Kidney (tissue), 14 donors: ENCODE results near the gene NTF3. TPM values are rescaled to one million over a fixed set of nuclear protein-coding genes. Genes with fewer than 3 reads are reported as not detected.

Experiments
- DNase-seq, 5 donors: peaks; one replicate each; pipeline ENCODE4 v3.0.0-alpha.2; 2013 to 2020
- FAIRE-seq: peaks from 2 replicates; lab custom pipeline; 2012; peaks lifted over from hg19 to GRCh38; lab: Jason Lieb, UNC
- H3K27ac ChIP-seq, 2 donors: one replicate each; pipeline ENCODE4 v1.7.0; 2013; ENCODE audit warnings: low read depth in 2 of 2, low read length in 2 of 2, inconsistent platforms in 1 of 2
- H3K27me3 ChIP-seq: one replicate; pipeline ENCODE4 v1.7.1; 2013; ENCODE audit warnings: low read length, inconsistent platforms; ENCODE audit not compliant: control insufficient read depth, insufficient read depth
- H3K36me3 ChIP-seq, 3 donors: one replicate each; pipeline versions ENCODE4 v1.7.0 to v1.7.1; 2013; ENCODE audit warnings: low read length in 3 of 3, control low read depth in 1 of 3, inconsistent platforms in 1 of 3; ENCODE audit not compliant: insufficient read depth in 3 of 3, control insufficient read depth in 2 of 3
- H3K4me1 ChIP-seq, 3 donors: one replicate each; pipeline versions ENCODE4 v1.7.0 to v1.7.1; 2013; ENCODE audit warnings: low read length in 3 of 3, inconsistent platforms in 1 of 3, low read depth in 1 of 3; ENCODE audit not compliant: control insufficient read depth in 2 of 3, insufficient read depth in 2 of 3
- H3K4me3 ChIP-seq, 3 donors: one replicate each; pipeline versions ENCODE4 v1.7.0 to v1.8.1; 2013; ENCODE audit warnings: low read length in 3 of 3, control low read depth in 1 of 3, inconsistent platforms in 1 of 3
- H3K9ac ChIP-seq, 3 donors: one replicate each; pipeline versions ENCODE4 v1.7.0 to v1.7.1; 2013; ENCODE audit warnings: low read length in 3 of 3, control low read depth in 1 of 3, inconsistent platforms in 1 of 3
- H3K9me3 ChIP-seq, 3 donors: one replicate each; pipeline versions ENCODE4 v1.7.0 to v1.7.1; 2013; ENCODE audit warnings: low read length in 3 of 3, control low read depth in 1 of 3, inconsistent platforms in 1 of 3; ENCODE audit not compliant: control insufficient read depth in 2 of 3, insufficient read depth in 1 of 3
- intact Hi-C: fragments of 100-400 bp; cut with DNase I; formaldehyde crosslinking; loops from one replicate; pipeline ENCODE4 v1.11.1; 2022
- polyA plus RNA-seq: library from polyadenylated mRNA; stranded (reverse); fragments of 350-450 nt; fragmentation: Illumina TruSeq; extraction: RNeasy Lipid Tissue Mini Kit (QIAGEN cat#74804); gene quantifications from one replicate; pipeline ENCODE4 v1.2.3, GENCODE V29; 2014; ENCODE audit warnings: low read depth, low replicate concordance; ENCODE audit not compliant: insufficient read depth
- total RNA-seq: library from RNA; stranded (reverse); fragmentation: NEBNext Ultra II Directional; extraction: Animal tissue kit (Norgen Biotek cat#: 25700); gene quantifications from one replicate; pipeline ENCODE4 v1.2.1, GENCODE V29; 2021
- TF ChIP-seq, protein P1 (sequence below): IDR thresholded peaks from 3 replicates; pipeline ENCODE4 v1.5.1; 2012; ENCODE audit warnings: mild to moderate bottlenecking, moderate library complexity, borderline replicate concordance; ENCODE audit not compliant: insufficient read depth; ENCODE audit errors: extremely low read depth
- donor health status: control.
- donor health status: control.
- donor health status: control.
- donor health status: control.
- donor health status: control.
- donor health status: DM: yes; HTN: yes; CAD: no.
- donor health status: Normal renal cell carcinoma (clear cell type).

NTF3 gene
- total and polyA plus RNA-seq, 2 donors from 2014 or later, result 2.9 to 3.5 TPM

DNA sequence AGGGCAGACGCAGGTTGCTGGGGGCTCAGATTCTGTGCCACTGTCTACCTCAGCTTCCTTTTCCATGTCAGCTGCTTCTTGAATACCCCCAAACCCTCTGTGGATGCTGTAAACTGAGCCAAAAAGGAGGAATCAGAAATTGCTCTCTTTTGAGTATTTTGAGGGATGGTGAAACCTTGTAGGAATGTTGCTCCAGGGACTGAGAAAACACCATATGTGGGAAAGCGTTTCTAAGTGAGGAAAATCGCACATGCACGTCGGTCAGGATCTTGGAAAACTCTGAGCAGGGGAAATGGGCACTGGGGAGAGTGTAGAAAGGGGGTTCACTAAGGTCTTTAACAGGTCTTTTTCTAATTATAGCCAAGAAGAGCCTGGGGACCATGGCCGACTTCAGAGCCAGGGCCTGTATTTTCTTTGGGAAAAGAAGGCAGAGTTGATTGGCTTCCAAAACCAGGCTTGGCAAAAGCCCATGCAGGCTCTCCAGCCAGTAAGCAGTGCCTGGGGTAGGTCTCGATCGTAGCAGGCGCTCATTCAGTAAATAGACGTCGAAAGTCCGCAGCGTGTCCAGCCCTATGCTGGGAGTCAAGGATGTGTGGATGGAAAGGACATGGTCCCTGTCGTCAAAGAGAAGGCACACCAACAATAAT, 58.0 kb downstream of the NTF3 start:
- intact Hi-C loops, result no loop called here
- Histone ChIP-seq H3K27ac (no peak overlapping the region), H3K27me3 (no peaks in the 10 kb centered on the region), H3K4me3 (no peak overlapping the region), H3K9me3 (no peaks in the 10 kb centered on the region), H3K9ac (no peak overlapping the region), H3K4me1 (no peaks in the 10 kb centered on the region), H3K36me3 (no peaks in the 10 kb centered on the region)
- DNase-seq (no peak), FAIRE-seq (no peak)
- TF ChIP-seq, protein P1, sequence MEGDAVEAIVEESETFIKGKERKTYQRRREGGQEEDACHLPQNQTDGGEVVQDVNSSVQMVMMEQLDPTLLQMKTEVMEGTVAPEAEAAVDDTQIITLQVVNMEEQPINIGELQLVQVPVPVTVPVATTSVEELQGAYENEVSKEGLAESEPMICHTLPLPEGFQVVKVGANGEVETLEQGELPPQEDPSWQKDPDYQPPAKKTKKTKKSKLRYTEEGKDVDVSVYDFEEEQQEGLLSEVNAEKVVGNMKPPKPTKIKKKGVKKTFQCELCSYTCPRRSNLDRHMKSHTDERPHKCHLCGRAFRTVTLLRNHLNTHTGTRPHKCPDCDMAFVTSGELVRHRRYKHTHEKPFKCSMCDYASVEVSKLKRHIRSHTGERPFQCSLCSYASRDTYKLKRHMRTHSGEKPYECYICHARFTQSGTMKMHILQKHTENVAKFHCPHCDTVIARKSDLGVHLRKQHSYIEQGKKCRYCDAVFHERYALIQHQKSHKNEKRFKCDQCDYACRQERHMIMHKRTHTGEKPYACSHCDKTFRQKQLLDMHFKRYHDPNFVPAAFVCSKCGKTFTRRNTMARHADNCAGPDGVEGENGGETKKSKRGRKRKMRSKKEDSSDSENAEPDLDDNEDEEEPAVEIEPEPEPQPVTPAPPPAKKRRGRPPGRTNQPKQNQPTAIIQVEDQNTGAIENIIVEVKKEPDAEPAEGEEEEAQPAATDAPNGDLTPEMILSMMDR, result no peak

DNA sequence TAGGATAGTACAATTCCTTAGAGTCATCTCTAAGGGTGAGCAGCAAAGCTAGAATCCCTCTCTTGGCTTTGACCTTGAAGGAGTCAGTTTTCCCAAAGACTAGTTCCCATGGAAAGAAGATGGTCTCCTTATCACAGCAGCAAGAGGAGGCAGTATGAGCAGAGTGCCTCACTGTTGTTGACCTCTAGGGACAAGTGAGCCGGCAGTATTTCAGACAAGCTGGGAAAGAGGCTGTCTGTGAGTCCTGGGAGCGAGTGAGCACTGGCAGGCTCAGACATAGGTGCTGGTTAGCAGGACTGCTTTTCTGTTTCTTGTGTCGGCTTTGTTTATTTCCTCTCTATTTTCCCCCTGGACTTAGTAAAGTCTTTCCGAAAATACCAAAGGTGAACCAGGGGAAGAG, 60.7 kb downstream of the NTF3 start:
- Histone ChIP-seq H3K27me3 (no peaks in the 10 kb centered on the region), H3K9me3 (no peaks in the 10 kb centered on the region), H3K27ac (no peak overlapping the region), H3K4me1 (no peaks in the 10 kb centered on the region), H3K4me3 (no peak overlapping the region), H3K9ac (no peak overlapping the region), H3K36me3 (no peaks in the 10 kb centered on the region)
- TF ChIP-seq, protein P1, result no peak
- DNase-seq (no peak), FAIRE-seq (no peak)
- intact Hi-C loops, result no loop called here

DNA sequence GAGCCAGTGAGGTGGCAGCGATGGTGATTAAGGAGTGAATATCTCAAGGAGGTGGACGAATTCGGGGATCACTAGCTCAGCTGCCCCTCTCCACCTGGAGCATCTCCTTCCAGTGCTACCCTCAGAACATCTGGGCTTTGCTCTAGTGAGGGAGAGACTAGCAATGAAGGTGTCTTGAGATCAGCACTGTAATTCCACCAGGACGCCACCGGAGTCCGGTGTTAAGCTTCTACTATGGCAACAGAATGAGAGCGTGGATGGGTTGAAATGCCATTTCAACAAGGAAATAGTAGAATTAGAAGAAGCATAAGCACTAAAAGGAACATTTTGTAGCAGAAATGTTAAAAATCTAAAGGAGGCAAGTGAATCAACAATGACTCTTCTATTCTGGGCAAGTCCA, 61.1 kb downstream of the NTF3 start:
- no peak for DNase-seq
- H3K27ac ChIP-seq, result no peak overlapping the region
- no peak overlapping the region for H3K9ac ChIP-seq
- TF ChIP-seq, protein P1, result no peak
- intact Hi-C loops, result no loop called here
- H3K36me3 ChIP-seq, result no peaks in the 10 kb centered on the region
- no peaks in the 10 kb centered on the region for H3K9me3 ChIP-seq
- no peaks in the 10 kb centered on the region for H3K27me3 ChIP-seq
- no peak for FAIRE-seq
- no peaks in the 10 kb centered on the region for H3K4me1 ChIP-seq
- no peak overlapping the region for H3K4me3 ChIP-seq

DNA sequence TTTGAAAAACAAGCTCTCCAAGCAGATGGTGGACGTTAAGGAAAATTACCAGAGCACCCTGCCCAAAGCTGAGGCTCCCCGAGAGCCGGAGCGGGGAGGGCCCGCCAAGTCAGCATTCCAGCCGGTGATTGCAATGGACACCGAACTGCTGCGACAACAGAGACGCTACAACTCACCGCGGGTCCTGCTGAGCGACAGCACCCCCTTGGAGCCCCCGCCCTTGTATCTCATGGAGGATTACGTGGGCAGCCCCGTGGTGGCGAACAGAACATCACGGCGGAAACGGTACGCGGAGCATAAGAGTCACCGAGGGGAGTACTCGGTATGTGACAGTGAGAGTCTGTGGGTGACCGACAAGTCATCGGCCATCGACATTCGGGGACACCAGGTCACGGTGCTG, 62.4 kb downstream of the NTF3 start:
- Histone ChIP-seq H3K9ac (no peak overlapping the region), H3K4me3 (no peak overlapping the region), H3K4me1 (no peaks in the 10 kb centered on the region), H3K27ac (no peak overlapping the region), H3K9me3 (no peaks in the 10 kb centered on the region), H3K36me3 (no peaks in the 10 kb centered on the region), H3K27me3 (no peaks in the 10 kb centered on the region)
- FAIRE-seq (no peak), DNase-seq (no peak)
- TF ChIP-seq, protein P1, result no peak
- intact Hi-C loops, result no loop called here
